ENCODE data around the gene ABCC9.
"Not testable (repeated sequence)": the region's sequence is repeated elsewhere in the genome, so short reads cannot be mapped to it uniquely, and the experiment has no call there.

The ABCC9 gene

GRCh38 chr12:21814814-21815213, 126.4 kb downstream of the ABCC9 start:
- DNase-seq: no peak

- DNase-seq: no peak
Observed at GRCh38 chr12:21814327-21814726, 126.9 kb downstream of the ABCC9 start.

- DNase-seq: no peak
Observed at GRCh38 chr12:21813751-21814150, 127.5 kb downstream of the ABCC9 start.

GRCh38 chr12:21813125-21813524, 128.1 kb downstream of the ABCC9 start:
- DNase-seq: no peak

DNA sequence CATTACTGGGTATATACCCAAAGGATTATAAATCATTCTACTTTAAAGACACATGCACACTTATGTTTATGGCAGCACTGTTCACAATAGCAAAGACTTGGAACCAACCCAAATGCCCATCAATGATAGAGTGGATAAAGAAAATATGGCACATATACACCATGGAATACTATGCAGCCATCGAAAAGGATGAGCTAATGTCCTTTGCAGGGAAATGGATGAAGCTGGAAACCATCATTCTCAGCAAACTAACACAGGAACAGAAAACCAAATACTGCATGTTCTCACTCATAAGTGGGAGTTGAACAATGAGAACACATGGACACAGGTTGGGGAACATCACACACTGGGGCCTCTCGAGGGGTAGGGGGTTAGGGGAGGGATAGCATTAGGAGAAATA, 128.9 kb downstream of the ABCC9 start:
- DNase-seq: not testable (repeated sequence)

DNA sequence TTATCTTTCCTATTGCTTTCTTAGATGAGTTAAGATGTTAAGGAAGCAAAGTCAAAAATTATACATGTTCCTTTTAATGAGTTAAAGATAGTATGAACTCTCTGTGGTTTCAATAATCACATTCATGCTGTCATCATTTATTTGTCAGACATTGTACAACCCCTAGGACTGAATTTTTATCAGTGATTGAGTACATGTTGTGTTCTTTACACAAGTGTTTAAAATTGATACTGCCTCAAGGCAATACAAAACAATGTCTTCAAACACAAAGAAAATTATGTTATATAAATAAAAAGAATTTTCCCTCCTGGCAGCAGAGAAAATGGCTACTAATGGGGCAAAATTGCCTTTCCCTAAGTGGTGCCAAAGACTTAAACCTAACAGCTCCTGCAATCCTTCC, 132.1 kb downstream of the ABCC9 start:
- DNase-seq: no peak

DNA sequence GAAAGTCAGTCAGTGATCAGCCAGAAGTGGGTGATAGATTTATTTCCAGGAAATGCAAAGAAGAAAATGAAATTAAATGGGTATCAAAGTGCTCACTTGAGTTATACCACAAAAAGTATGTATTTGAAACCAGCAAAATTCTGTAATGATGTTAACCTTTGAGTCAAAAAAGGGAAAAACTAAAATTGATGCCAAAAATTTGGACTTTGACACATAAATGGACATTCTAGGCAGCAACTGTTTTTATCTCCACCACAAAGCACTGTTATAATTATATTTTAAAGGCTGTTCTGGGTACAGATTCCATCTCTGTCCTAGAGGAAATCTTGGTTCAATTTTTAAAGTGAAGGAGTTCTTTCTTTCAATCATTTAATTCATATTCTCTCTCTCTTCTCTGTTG, 135.0 kb downstream of the ABCC9 start:
- no peak for DNase-seq

GRCh38 chr12:21801522-21802288, 139.5 kb downstream of the ABCC9 start:
- no peak for DNase-seq

GRCh38 chr12:21800011-21800410, 141.2 kb downstream of the ABCC9 start:
- DNase-seq: no peak

DNA sequence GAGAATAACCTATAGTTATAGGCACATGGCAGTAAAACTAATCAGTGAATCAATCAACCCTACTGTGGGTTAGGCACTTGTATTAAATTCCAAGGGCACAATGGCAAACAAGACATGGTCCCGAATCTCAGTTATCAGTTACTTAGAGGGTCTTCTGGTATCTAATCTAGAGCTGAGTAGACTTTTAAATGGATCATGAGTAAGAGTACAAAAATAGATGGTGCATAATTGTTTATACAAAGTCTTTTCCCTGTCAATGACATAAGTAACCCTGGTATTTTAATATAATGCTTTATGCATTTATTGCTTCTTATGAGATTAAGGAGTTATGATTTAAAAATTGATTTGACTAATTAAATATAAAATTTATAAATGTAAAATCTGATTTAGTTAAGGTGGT, 143.7 kb downstream of the ABCC9 start:
- DNase-seq: no peak

- no peak for DNase-seq
Observed at GRCh38 chr12:21795648-21796328, 145.4 kb downstream of the ABCC9 start.

- DNase-seq: not testable (repeated sequence)
Observed at GRCh38 chr12:21794807-21795595, 146.2 kb downstream of the ABCC9 start.

- DNase-seq: not testable (repeated sequence)
Observed at GRCh38 chr12:21789687-21790086, 151.5 kb downstream of the ABCC9 start.

- no peak for DNase-seq
Observed at GRCh38 chr12:21788089-21788983, 152.9 kb downstream of the ABCC9 start.

DNA sequence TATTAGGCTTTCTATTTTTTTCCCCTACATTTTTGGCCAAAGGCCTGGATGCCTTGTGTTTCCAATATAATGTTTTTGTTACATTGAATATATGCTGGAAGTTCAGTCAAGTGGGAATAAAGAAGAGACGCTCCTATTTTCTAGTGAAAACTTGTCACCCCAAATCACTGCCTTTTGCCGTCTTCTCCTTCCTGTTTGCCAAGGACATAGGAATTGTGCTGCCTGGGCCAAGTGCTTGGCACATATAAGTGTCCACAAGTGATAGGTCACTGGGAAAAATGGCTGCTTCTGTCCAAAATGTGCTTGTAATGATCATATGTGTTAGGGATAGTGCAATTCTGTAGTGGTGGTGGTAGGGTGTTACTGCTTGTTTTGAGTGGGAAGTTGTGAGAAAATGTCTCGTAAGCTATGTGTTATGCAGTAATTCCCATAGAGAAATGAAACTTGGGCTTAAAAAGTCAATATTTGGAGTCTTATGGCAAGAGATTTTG, 155.1 kb downstream of the ABCC9 start:
- no peak for DNase-seq

GRCh38 chr12:21782723-21783122, 158.5 kb downstream of the ABCC9 start:
- DNase-seq: not testable (repeated sequence)

DNA sequence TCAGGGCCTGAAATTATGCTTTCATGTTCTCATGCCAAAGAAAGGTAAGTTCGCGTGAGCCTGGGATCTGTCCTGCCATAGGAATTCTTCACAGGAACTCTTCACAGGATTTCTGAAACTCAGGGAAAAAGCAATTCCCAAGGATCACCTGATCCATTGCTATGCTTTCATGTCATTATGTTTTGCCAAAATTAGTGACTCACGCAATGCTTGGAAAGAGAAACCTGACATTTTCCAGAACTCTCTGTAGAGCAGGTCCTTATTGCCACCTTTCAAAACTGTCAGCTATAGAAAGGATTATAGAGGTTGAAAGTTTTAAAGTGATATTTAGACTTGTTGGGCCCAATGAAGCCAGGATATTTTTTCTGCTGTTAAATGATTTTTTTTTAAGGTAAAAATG, 160.4 kb downstream of the ABCC9 start:
- no peak for DNase-seq

- no peak for DNase-seq
Observed at GRCh38 chr12:21776175-21776574, 165.1 kb downstream of the ABCC9 start.

DNA sequence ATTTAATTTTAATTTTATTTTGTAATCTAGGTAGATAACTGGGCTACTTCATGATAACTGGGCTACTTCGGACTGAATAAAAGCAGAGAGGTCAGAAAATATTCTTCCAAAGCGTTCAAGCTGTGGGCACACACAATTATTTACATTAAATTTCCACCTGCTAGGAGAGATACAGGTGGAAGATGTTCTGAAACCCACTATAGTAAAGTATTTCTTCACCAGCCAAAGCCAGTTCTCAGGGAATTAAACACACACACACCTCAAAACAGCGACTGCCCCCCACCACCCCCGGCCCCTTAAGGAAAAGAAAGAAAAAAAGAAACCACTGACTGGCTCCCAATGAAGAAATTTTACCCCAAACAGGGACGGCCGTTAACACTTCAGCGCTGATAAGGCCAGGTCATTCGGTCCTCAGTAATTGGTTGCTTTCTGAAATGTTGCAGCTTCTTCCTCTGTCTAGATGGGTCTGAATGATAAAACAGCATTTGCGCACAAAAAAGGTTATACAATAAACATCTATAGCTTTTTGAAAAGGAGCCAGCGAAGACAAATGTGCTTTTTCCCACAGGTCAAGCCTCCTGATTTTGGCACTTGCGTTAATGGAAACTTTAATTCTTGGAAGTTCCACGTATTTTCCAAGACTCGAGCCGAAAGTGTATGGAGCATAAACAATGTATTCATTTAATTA, 165.9 kb downstream of the ABCC9 start:
- no peak for DNase-seq

DNA sequence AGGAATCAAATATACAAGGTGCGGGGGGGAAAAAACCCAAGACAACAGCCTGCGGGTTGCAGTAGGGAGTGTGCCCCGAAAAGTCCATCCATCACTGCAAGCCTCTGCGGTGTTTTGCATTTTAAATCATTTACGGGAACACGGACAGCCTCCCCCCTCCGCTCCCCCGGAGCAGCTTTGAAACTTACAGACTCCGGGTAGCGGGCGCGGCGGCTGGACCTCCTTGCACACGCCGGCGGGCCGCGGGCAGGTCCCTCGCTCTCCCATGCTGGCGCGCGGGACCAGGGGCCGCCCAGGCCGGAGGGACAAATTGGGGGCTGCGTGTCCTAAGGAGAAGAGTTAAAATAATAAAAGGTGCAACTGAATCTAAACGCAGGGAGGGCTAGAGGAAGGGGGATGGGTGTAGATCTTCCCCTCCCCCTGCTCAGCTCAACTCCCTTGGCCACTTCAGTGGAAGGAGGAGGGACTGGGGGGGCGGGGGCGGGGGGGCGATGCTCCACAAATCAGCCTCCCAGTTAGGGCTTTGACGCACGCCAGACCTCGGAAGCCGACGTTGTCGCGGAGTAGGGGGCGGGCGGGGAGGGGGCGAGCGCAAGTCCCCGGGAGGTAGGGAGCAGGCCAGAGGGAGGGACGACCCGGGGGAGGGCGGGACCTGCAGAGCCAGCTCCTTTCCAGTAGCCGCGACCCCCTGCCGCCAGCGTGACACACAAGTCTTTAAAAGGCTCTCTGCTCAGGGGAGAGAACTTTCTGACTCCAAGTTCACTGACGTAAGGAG, 166.7 kb downstream of the ABCC9 start, which contains the start of gene KCNJ8:
Gene KCNJ8, minus strand, starts transcription at position 349 of the 775 bp plus-strand sequence. CDS start 1,090 bp downstream, outside the sequence.
- DNase-seq: no peak

DNA sequence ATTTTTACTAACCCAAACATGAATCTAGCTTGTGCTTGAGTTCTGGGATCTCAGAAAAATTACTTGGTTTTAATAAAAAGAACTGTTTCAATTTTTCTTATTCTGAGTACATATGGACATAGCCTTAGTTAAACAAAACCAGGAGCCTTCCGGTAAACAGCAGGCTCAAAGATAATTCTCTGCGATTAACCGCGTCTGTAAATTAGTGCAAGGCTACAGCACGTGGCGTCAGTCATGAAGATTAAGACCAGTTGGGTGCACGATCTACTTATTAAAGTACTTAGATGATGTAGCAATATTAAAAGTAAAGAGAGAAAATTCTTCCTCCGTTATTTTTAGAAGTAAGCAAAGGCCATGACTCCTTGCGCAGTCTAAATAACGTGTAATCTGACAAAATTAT, 167.4 kb downstream of the ABCC9 start:
- DNase-seq: no peak

Measured in effector CD8-positive, alpha-beta T cell (primary cell).